Progenitor cell of endocrine pancreas (in vitro differentiated cells): ENCODE results near the gene VPS8. TPM values are rescaled to one million over a fixed set of nuclear protein-coding genes. Genes with fewer than 3 reads are reported as not detected.

Experiments used
- DNase-seq: peaks from one replicate; pipeline ENCODE4 v3.0.0; 2021; ENCODE audit warnings: low spot score; ENCODE audit not compliant: unreplicated experiment
- H3K27ac Mint-ChIP-seq: 2 replicates; pipeline ENCODE4 v1.8.0; 2021; ENCODE audit warnings: mild to moderate bottlenecking, moderate library complexity, mixed read lengths
- H3K27me3 Mint-ChIP-seq: 2 replicates; pipeline ENCODE4 v1.8.0; 2021; ENCODE audit warnings: mixed read lengths
- H3K36me3 Mint-ChIP-seq: 2 replicates; pipeline ENCODE4 v1.8.0; 2022; ENCODE audit warnings: mixed read lengths; ENCODE audit not compliant: insufficient read depth
- H3K4me1 Mint-ChIP-seq: 2 replicates; pipeline ENCODE4 v1.8.0; 2021; ENCODE audit warnings: low read depth, mixed read lengths
- H3K4me3 Mint-ChIP-seq: 2 replicates; pipeline ENCODE4 v1.8.0; 2021; ENCODE audit warnings: low read depth, mild to moderate bottlenecking, moderate library complexity, mixed read lengths
- H3K9me3 Mint-ChIP-seq: 2 replicates; pipeline ENCODE4 v1.8.0; 2021; ENCODE audit warnings: low read depth, mixed read lengths
- CTCF ChIP-seq: fragments of 200-600 bp; sonication (generic); IDR thresholded peaks from one replicate; pipeline ENCODE4 v1.5.0; 2021; ENCODE audit warnings: antibody characterized with exemption, mild to moderate bottlenecking; ENCODE audit not compliant: unreplicated experiment
- total RNA-seq: library from RNA; stranded (reverse); gene quantifications from 2 replicates; pipeline ENCODE4 v1.2.1, GENCODE V29; 2021

VPS8 gene
- total RNA-seq, 1 donor from 2014 or later: 89.4 TPM

- Mint-ChIP-seq H3K27me3 (peaks cover 10% of the 10 kb centered on the region), H3K27ac (peak overlapping the region; percentile 22), H3K4me1 (peaks cover 14% of the 10 kb centered on the region), H3K4me3 (no peak overlapping the region), H3K36me3 (no peaks in the 10 kb centered on the region), H3K9me3 (peaks cover 6% of the 10 kb centered on the region)
- DNase-seq: no peak
- no peak for TF ChIP-seq CTCF
Observed at GRCh38 chr3:184801241-184801785, 10.7 kb upstream of the VPS8 start.

DNA sequence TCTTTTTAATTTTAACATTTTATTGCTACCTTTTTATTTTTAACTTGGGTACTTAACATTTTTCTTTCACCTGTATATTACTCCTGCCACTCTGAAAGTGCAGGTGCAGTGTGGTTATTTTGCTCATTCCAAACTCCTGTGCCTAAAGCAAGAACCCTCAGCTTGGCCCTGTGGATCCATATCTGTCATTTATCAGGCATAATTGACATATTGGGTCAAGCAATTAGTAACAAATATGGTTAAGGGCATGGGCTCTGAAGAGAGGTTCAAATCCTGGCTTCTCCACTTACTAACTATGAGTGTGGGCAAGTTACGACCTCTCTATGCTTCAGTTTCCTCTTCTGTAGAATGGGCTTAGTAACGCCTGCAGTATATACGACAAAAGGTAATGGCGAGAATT lies 9.8 kb upstream of the VPS8 start:
- TF ChIP-seq CTCF: no peak
- no peak for DNase-seq
- Mint-ChIP-seq H3K9me3 (peaks cover 6% of the 10 kb centered on the region), H3K27me3 (peaks cover 8% of the 10 kb centered on the region), H3K27ac (no peak overlapping the region), H3K4me1 (peaks cover 12% of the 10 kb centered on the region), H3K4me3 (no peak overlapping the region), H3K36me3 (no peaks in the 10 kb centered on the region)

- no peak overlapping the region for H3K27ac Mint-ChIP-seq
- H3K9me3 Mint-ChIP-seq: no peaks in the 10 kb centered on the region
- H3K36me3 Mint-ChIP-seq: no peaks in the 10 kb centered on the region
- peaks cover 8% of the 10 kb centered on the region for H3K27me3 Mint-ChIP-seq
- TF ChIP-seq CTCF: no peak
- DNase-seq: no peak
- peaks cover 16% of the 10 kb centered on the region for H3K4me1 Mint-ChIP-seq
- no peak overlapping the region for H3K4me3 Mint-ChIP-seq
Observed at GRCh38 chr3:184804801-184805200, 7.2 kb upstream of the VPS8 start.

- Mint-ChIP-seq H3K9me3 (no peaks in the 10 kb centered on the region), H3K4me1 (peaks cover 11% of the 10 kb centered on the region), H3K4me3 (no peak overlapping the region), H3K36me3 (no peaks in the 10 kb centered on the region), H3K27me3 (peaks cover 8% of the 10 kb centered on the region), H3K27ac (no peak overlapping the region)
- no peak for TF ChIP-seq CTCF
- no peak for DNase-seq
Observed at GRCh38 chr3:184805351-184806038, 6.5 kb upstream of the VPS8 start.

DNA sequence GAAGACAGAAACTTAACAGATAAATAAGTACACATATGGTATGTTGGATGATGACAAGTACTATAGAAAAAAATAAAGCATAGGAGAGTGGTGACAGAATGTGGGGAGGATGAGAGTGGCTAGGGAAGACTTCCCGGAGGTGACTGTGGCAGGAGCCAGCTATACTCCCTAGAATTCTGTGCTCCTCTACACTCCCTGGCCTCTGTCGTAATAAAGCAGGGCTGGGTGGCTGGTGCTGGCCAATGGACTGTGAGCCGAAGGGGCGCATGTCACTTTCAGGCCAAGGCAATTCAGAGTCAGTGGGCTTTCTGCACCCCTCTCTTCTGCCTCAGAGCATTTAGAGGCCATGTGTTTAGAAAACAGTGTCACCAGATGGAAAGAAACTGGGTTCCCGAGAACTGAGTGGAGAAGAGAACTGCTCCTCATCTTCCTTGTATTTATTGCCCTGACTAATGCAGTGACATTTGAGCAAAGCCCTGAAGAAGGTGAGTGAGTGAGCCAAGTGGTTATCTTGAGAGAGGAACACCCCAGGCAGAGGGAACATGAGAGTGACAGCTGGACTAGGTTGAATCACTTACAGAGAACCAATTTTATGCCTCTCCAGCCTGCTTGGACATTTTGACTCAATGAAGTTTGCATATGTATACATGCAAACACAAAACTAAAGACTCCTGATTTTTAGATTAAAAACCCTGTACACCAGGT lies 5.2 kb upstream of the VPS8 start:
- Mint-ChIP-seq H3K9me3 (no peaks in the 10 kb centered on the region), H3K27ac (no peak overlapping the region), H3K27me3 (no peaks in the 10 kb centered on the region), H3K4me3 (no peak overlapping the region), H3K36me3 (no peaks in the 10 kb centered on the region), H3K4me1 (peaks cover 4% of the 10 kb centered on the region)
- TF ChIP-seq CTCF: no peak
- DNase-seq: no peak
